ENCODE results near the gene TIMM22.
"Not testable (repeated sequence)": the region's sequence is repeated elsewhere in the genome, so short reads cannot be mapped to it uniquely, and the experiment has no call there.

Gene TIMM22

GRCh38 chr17:1039123-1039507 is 42.2 kb downstream of the TIMM22 start:
- DNase-seq (ENCODE audit: low read depth in 2 of 2) = no peak

- no peak for DNase-seq (ENCODE audit: low read depth in 2 of 2)
Observed at GRCh38 chr17:1039511-1040215, 42.7 kb downstream of the TIMM22 start.

GRCh38 chr17:1040216-1040600 is 43.3 kb downstream of the TIMM22 start:
- DNase-seq (ENCODE audit: low read depth in 2 of 2) = no peak

- DNase-seq (ENCODE audit: low read depth in 2 of 2) = no peak
Observed at GRCh38 chr17:1041746-1042145, 44.8 kb downstream of the TIMM22 start.

GRCh38 chr17:1042486-1042885 is 45.6 kb downstream of the TIMM22 start:
- no peak for DNase-seq (ENCODE audit: low read depth in 2 of 2)

- DNase-seq (ENCODE audit: low read depth in 2 of 2) = no peak
Observed at GRCh38 chr17:1043601-1044251, 46.8 kb downstream of the TIMM22 start.

- DNase-seq (ENCODE audit: low read depth in 2 of 2) = not testable (repeated sequence)
Observed at GRCh38 chr17:1044387-1045009, 47.6 kb downstream of the TIMM22 start.

- no peak for DNase-seq (ENCODE audit: low read depth in 2 of 2)
Observed at GRCh38 chr17:1045456-1045855, 48.5 kb downstream of the TIMM22 start.

GRCh38 chr17:1047177-1047878 is 50.4 kb downstream of the TIMM22 start:
- no peak for DNase-seq (ENCODE audit: low read depth in 2 of 2)

- no peak for DNase-seq (ENCODE audit: low read depth in 2 of 2)
Observed at GRCh38 chr17:1047879-1048470, 51.0 kb downstream of the TIMM22 start.

- DNase-seq (ENCODE audit: low read depth in 2 of 2) = not testable (repeated sequence)
Observed at GRCh38 chr17:1048516-1049115, 51.7 kb downstream of the TIMM22 start.

GRCh38 chr17:1049446-1050225 is 52.7 kb downstream of the TIMM22 start:
- no peak for DNase-seq (ENCODE audit: low read depth in 2 of 2)

- DNase-seq (ENCODE audit: low read depth in 2 of 2) = no peak
Observed at GRCh38 chr17:1050246-1050995, 53.5 kb downstream of the TIMM22 start.

GRCh38 chr17:1050996-1051925 is 54.3 kb downstream of the TIMM22 start:
- no peak for DNase-seq (ENCODE audit: low read depth in 2 of 2)
